IMR-90 (cell line): ENCODE results near the gene ROBO1. TPM values are rescaled to one million over a fixed set of nuclear protein-coding genes. Genes with fewer than 3 reads are reported as not detected.

Source experiments
- ATAC-seq: fragments of 200-7000 bp; cut with Tn5 transposase; 2 replicates; pipeline ENCODE4 v1.9.1; 2020; ENCODE audit warnings: low read depth, mild to moderate bottlenecking, moderate library complexity
- BruUV-seq: library from RNA; stranded (reverse); fragments of 400-500 nt; replicated peaks from 2 replicates; lab custom pipeline; 2021; lab: Mats Ljungman, UMichigan
- CTCF ChIA-PET: fragments of 300-600 bp; formaldehyde crosslinking; extraction: SDS; loops from one replicate; lab custom pipeline; 2021; ENCODE audit warnings: antibody characterized with exemption; lab: Yijun Ruan, JAX
- POLR2A ChIA-PET: fragments of 300-600 bp; sonication (Branson Sonifier 250); formaldehyde crosslinking; loops from one replicate; lab custom pipeline; 2022; ENCODE audit warnings: antibody characterized with exemption; ENCODE audit not compliant: unreplicated experiment; lab: Charles Lee
- DNase-seq: peaks from one replicate; pipeline ENCODE4 v3.0.0; 2013
- H2AFZ ChIP-seq: replicated peaks from 2 replicates; pipeline ENCODE3; 2013; ENCODE audit warnings: low read length, mild to moderate bottlenecking; ENCODE audit not compliant: poor library complexity
- H2AK5ac ChIP-seq: 2 replicates; pipeline ENCODE4 v1.6.1; 2013; ENCODE audit warnings: low read depth, low read length, inconsistent platforms
- H2AK9ac ChIP-seq: replicated peaks from 2 replicates; pipeline ENCODE3; 2013; ENCODE audit warnings: mild to moderate bottlenecking, low read depth, low read length, moderate library complexity; ENCODE audit not compliant: poor library complexity
- H2BK120ac ChIP-seq: 2 replicates; pipeline ENCODE4 v1.6.1; 2013; ENCODE audit warnings: low read depth, low read length, inconsistent platforms
- H2BK15ac ChIP-seq: 3 replicates; pipeline ENCODE4 v1.6.1; 2013; ENCODE audit warnings: low read depth, low read length, inconsistent platforms
- H2BK20ac ChIP-seq: 2 replicates; pipeline ENCODE4 v1.6.1; 2013; ENCODE audit warnings: low read depth, mild to moderate bottlenecking, inconsistent platforms, low read length, moderate library complexity
- H2BK5ac ChIP-seq: 2 replicates; pipeline ENCODE4 v1.6.1; 2013; ENCODE audit warnings: mild to moderate bottlenecking, low read depth, low read length, inconsistent platforms; ENCODE audit not compliant: poor library complexity, severe bottlenecking
- H3K14ac ChIP-seq: replicated peaks from 2 replicates; pipeline ENCODE4 v1.6.1; 2013; ENCODE audit warnings: low read depth, low read length, inconsistent platforms
- H3K18ac ChIP-seq: 2 replicates; pipeline ENCODE4 v1.6.1; 2013; ENCODE audit warnings: low read depth, low read length, control low read depth
- H3K23ac ChIP-seq: 2 replicates; pipeline ENCODE4 v1.6.1; 2013; ENCODE audit warnings: low read depth, low read length, inconsistent platforms
- H3K27ac ChIP-seq: 2 replicates; pipeline ENCODE4 v1.5.1; 2013; ENCODE audit warnings: mild to moderate bottlenecking, control low read depth, low read length; ENCODE audit not compliant: insufficient read depth
- H3K27me3 ChIP-seq: 2 replicates; pipeline ENCODE4 v1.6.1; 2013; ENCODE audit warnings: low read length; ENCODE audit not compliant: control insufficient read depth, insufficient read depth
- H3K36me3 ChIP-seq: 2 replicates; pipeline ENCODE4 v1.6.1; 2013; ENCODE audit warnings: low read length, mixed read lengths; ENCODE audit not compliant: control insufficient read depth, insufficient read depth
- H3K4ac ChIP-seq: 2 replicates; pipeline ENCODE4 v1.6.1; 2013; ENCODE audit warnings: low read depth, low read length, inconsistent platforms
- H3K4me1 ChIP-seq: 2 replicates; pipeline ENCODE4 v1.6.1; 2013; ENCODE audit warnings: low read length, mixed read lengths; ENCODE audit not compliant: control insufficient read depth, insufficient read depth
- H3K4me2 ChIP-seq: 2 replicates; pipeline ENCODE4 v1.6.1; 2013; ENCODE audit warnings: low read depth, mild to moderate bottlenecking, control low read depth, low read length, moderate library complexity
- H3K4me3 ChIP-seq: 2 replicates; pipeline ENCODE4 v1.5.1; 2013; ENCODE audit warnings: low read depth, mild to moderate bottlenecking, control low read depth, low read length, moderate library complexity; ENCODE audit not compliant: insufficient read depth
- H3K56ac ChIP-seq: 2 replicates; pipeline ENCODE4 v1.6.1; 2013; ENCODE audit warnings: low read length, inconsistent platforms; ENCODE audit not compliant: insufficient read depth; ENCODE audit errors: extremely low read depth
- H3K79me1 ChIP-seq, 2 experiments: 2 replicates each; pipeline ENCODE4 v1.6.1; 2013; ENCODE audit warnings: low read length in 2 of 2, inconsistent platforms in 1 of 2, low read depth in 1 of 2
- H3K9ac ChIP-seq: 2 replicates; pipeline ENCODE4 v1.6.1; 2013; ENCODE audit warnings: low read depth, low read length, control low read depth
- H3K9me1 ChIP-seq: 2 replicates; pipeline ENCODE4 v1.6.1; 2013; ENCODE audit warnings: low read length, inconsistent platforms; ENCODE audit not compliant: insufficient read depth
- H3K9me3 ChIP-seq: 2 replicates; pipeline ENCODE4 v1.6.1; 2013; ENCODE audit warnings: low read length; ENCODE audit not compliant: control insufficient read depth, insufficient read depth
- H4K20me1 ChIP-seq: 2 replicates; pipeline ENCODE4 v1.6.1; 2013; ENCODE audit warnings: low read length, inconsistent platforms; ENCODE audit not compliant: insufficient read depth
- H4K5ac ChIP-seq: 2 replicates; pipeline ENCODE4 v1.6.1; 2013; ENCODE audit warnings: mild to moderate bottlenecking, low read depth, low read length, control low read depth
- H4K8ac ChIP-seq, 2 experiments: 2 replicates each; pipeline ENCODE4 v1.6.1; 2013; ENCODE audit warnings: low read depth in 2 of 2, low read length in 2 of 2, control low read depth in 1 of 2, inconsistent platforms in 1 of 2
- H4K91ac ChIP-seq: 2 replicates; pipeline ENCODE4 v1.6.1; 2013; ENCODE audit warnings: low read depth, low read length, inconsistent platforms; ENCODE audit not compliant: insufficient read depth
- BHLHE40 ChIP-seq: fragments of 150-350 bp; IDR thresholded peaks from 2 replicates; pipeline ENCODE4 v1.6.1; 2016; ENCODE audit warnings: mild to moderate bottlenecking, low read depth, low read length
- MAZ ChIP-seq: IDR thresholded peaks from 2 replicates; pipeline ENCODE4 v1.6.1; 2012; ENCODE audit warnings: low read depth, mild to moderate bottlenecking, low read length, improper control_type of control experiment, moderate library complexity, borderline replicate concordance
- WGBS, 2 experiments: methylation state at CpG; one replicate each; pipeline versions ENCODE4 v1.1.5 to v1.1.7; 2013; ENCODE audit warnings: missing lambda C conversion rate in 2 of 2; ENCODE audit not compliant: insufficient read length in 1 of 2; ENCODE audit errors: extremely low coverage in 2 of 2; 5-methylcytosine and 5-hydroxymethylcytosine counted together
- dilution Hi-C: fragments of 300-500 bp; cut with HindIII; formaldehyde crosslinking; loops from one replicate; pipeline ENCODE4 v1.14.3; 2018; ENCODE audit warnings: low sequenced_read_pairs; ENCODE audit not compliant: unreplicated experiment
- in situ Hi-C: fragments of 300-500 bp; cut with MboI; formaldehyde crosslinking; loops from 3 replicates; pipeline ENCODE4 v1.14.3; 2019; ENCODE audit warnings: low sequenced_read_pairs, inconsistent platforms, mixed read lengths
- intact Hi-C: fragments of 100-400 bp; cut with micrococcal nuclease; formaldehyde crosslinking; loops from 2 replicates; pipeline ENCODE4 v1.10.0; 2022
- polyA plus RNA-seq, 3 experiments: library from polyadenylated mRNA; depleted of rRNA; stranded (reverse); fragments of >200 nt; gene quantifications; 2 replicates each; pipeline ENCODE4 v1.2.3, GENCODE V29; 2012; ENCODE audit warnings: low replicate concordance in 1 of 3
- total RNA-seq: library from RNA; depleted of rRNA; stranded (reverse); fragments of >200 nt; gene quantifications from 2 replicates; pipeline ENCODE4 v1.2.3, GENCODE V29; 2012
- TF ChIP-seq, protein P1 (sequence below): fragments of 150-350 bp; IDR thresholded peaks from 2 replicates; pipeline ENCODE4 v1.6.1; 2016; ENCODE audit warnings: low read depth, mild to moderate bottlenecking, low read length, moderate library complexity, borderline replicate concordance

The ROBO1 gene
- total and polyA plus RNA-seq, 2 of the 4 experiments (the other 2 are of a cell fraction): 24.1 to 53.9 TPM

DNA sequence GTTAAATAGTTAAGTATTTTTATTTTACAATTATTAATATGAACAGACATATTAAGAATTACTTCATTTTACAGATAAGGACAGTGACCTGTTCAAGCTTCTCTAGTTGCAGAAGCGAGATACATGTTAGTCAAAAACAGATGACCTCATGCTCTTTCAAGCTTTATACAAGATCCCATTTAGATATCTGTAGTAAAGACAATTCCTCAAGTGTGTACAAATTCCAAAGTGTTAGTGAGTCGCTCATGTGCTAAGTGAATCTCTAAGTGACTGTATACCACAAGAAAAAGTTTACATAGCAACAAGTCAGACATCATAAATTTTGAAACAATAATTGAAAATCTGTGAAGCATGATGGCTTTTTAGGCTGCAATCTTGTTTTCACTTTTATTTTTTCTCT, 293.8 kb downstream of the ROBO1 start:
- no peak overlapping the region for H3K4me3 ChIP-seq
- no peak overlapping the region for H3K27ac ChIP-seq
- no peaks in the 10 kb centered on the region for H3K9me3 ChIP-seq
- no peak overlapping the region for H3K4ac ChIP-seq
- H2BK20ac ChIP-seq: no peak overlapping the region
- H2BK5ac ChIP-seq: no peak overlapping the region
- ATAC-seq: no peak
- H2AK5ac ChIP-seq: no peak overlapping the region
- no peaks in the 10 kb centered on the region for H3K36me3 ChIP-seq
- H4K20me1 ChIP-seq: no peaks in the 10 kb centered on the region
- BruUV-seq: no TSS peak
- H3K18ac ChIP-seq: no peak overlapping the region
- no peak overlapping the region for H2BK15ac ChIP-seq
- no peak for DNase-seq
- H3K4me1 ChIP-seq: no peaks in the 10 kb centered on the region
- ChIA-PET CTCF (no interaction called here), POLR2A (no interaction called here)
- H3K56ac ChIP-seq: no peak overlapping the region
- no peak overlapping the region for H4K8ac ChIP-seq
- no CpG with 5 or more reads among the region's 2 CpGs for WGBS, 2 experiments
- H3K9ac ChIP-seq: no peak overlapping the region
- H4K91ac ChIP-seq: no peak overlapping the region
- no peak overlapping the region for H3K23ac ChIP-seq
- in situ Hi-C loops: no loop called here
- no peak overlapping the region for H4K5ac ChIP-seq
- H3K14ac ChIP-seq: no peak overlapping the region
- H2AFZ ChIP-seq: no peak overlapping the region
- TF ChIP-seq MAZ (no peak), BHLHE40 (no peak)
- TF ChIP-seq, protein P1, sequence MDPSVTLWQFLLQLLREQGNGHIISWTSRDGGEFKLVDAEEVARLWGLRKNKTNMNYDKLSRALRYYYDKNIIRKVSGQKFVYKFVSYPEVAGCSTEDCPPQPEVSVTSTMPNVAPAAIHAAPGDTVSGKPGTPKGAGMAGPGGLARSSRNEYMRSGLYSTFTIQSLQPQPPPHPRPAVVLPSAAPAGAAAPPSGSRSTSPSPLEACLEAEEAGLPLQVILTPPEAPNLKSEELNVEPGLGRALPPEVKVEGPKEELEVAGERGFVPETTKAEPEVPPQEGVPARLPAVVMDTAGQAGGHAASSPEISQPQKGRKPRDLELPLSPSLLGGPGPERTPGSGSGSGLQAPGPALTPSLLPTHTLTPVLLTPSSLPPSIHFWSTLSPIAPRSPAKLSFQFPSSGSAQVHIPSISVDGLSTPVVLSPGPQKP: no peak
- H2BK120ac ChIP-seq: no peak overlapping the region
- H3K79me1 ChIP-seq: no peaks in the 10 kb centered on the region
- H3K27me3 ChIP-seq: no peaks in the 10 kb centered on the region
- H3K4me2 ChIP-seq: no peak overlapping the region
- no peak overlapping the region for H2AK9ac ChIP-seq
- H3K9me1 ChIP-seq: no peaks in the 10 kb centered on the region
- dilution Hi-C loops: no loop called here
- intact Hi-C loops: no loop called here
